Measurements from ENCODE around the gene MACROH2A2.
"Not testable (repeated sequence)": the region's sequence is repeated elsewhere in the genome, so short reads cannot be mapped to it uniquely, and the experiment has no call there.

The MACROH2A2 gene

DNA sequence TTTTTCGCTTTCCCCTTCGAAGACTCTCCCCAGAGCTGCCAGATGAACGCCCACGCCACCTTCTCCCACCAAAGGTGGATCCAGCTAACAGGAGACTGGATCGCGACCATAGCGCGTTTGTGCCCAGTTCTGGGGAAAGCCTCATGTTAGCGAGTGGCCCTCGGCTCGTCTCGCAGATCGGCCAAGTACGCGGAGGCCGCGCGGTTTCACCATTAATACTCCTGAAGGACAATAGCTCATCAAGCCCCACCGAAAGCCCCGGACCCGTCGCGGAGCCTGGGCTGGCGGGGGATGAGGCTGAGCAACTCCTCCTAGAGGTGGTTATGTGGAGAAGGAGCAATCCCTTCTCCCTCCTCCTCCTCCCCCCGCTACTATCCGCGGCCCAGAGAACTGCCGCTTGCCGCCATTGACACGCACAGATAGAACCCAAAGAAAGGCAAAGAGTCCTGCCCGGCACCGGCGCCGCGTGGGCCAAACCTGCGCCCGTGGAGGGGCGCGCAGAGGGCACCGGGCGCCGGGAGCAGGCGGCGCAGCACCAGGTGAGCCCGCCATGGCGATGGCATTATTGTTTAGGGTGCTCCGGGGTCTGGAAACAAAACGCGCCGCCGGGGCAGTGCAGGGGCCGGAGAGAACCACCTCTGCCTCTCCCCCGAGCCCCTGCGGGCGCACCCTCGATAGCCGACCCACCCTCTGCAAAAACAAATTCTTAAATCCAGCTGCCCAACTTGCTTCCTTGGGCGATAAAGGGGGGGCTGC is at the start of gene MACROH2A2:
MACROH2A2 (plus strand) TSS at position 385 of the 756 bp plus-strand sequence. CDS start 22,813 bp downstream, outside the sequence.
- DNase-seq = peak; percentile 61

DNA sequence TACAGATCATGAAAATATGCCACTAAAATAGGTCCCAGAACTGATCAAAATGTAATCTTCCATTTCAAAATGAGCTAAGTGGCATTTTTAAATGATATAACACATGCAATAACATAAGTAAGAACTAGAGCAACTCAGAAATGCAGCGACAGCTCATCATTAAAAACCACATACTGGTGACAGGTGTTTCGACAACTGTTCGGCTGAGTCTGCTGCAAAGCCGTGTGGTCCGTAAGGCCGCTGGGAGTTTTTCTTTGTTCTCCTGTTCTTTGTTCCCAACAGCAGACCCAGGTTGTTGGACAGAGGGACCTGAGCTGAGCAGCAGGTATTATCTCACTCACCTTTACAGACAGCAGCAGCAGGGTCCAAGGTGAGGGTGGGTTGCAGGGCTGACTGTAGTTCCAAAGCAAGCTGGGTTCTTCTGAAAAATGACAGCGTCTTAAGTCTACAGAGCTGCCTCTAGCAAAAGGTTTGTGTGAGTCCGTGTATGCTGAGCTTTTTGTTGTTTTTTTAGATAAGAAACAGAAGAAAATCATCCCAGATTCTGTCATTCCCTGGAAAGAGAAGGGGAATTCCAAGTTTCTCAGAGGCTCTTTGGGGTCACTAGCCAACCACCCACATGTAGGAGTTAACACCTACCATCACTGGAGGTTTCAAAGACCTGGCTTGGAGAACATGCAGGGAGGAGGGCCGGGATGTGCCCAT is 45.4 kb upstream of the MACROH2A2 start:
- DNase-seq = no peak

DNA sequence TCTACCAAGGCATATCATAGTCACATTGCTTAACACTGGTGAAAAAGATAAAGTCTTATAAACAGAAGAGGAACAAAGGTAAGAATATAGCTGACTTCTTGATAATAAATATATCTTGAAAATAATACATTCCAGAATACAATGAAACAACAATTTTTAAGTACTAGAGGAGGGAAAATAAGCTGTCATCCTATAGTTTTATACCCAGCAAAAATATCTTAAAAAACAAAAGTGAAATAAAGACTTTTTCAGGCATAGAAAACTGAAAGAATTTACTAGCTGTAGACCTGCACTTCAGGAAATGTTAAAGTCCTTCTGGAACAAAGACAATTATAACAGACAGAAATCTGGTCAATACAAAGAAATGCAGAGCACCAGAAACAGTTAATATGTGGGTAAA is 21.4 kb upstream of the MACROH2A2 start:
- no peak for DNase-seq

DNA sequence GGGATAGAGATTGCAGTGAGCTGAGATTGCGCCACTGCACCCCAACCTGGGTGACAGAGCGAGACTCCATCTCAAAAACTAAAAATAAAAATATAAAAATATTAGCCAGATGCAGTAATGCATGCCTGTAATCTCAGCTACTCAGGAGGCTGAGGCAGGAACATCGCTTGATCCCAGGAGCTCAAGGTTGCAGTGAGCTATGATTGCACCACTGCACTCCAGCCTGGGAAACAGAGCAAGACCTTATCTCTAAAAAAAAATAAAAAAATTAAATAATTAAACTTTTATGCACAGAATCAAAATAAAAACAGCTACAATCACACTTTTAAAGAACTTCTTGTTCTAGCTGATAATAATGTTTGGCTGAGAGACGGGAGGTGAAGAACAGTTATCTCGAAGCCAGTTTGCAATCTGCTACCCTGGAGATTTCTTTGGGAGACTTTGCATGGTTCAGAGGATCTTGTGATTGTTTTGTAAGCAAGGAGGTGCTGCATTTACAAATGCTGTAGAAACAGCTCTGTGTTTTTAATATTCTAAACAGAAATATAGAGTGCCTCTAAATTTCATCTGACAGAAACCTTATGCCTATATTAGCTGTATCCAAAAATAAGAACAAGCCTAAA is 19.9 kb upstream of the MACROH2A2 start:
- no peak for DNase-seq

DNA sequence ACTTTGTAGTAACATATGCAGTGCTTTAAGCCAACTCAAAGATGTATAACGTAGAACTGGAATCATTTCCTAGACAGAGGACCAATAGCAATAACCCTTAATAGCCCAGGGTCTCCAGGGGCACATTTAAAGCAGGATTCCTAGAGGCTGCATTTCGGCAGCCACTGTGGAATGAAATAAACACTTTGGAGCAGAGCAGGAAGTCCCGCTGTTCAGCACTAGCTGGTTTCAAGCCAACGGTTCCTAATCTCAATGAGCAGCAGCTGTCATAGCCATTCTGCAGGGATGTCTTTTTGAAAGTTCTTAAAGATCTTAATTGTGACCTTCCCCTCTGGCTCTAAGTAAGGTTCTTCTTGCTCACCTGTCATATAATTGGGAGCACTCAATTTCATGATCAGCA is 18.4 kb upstream of the MACROH2A2 start:
- peak; percentile 4 for DNase-seq

DNA sequence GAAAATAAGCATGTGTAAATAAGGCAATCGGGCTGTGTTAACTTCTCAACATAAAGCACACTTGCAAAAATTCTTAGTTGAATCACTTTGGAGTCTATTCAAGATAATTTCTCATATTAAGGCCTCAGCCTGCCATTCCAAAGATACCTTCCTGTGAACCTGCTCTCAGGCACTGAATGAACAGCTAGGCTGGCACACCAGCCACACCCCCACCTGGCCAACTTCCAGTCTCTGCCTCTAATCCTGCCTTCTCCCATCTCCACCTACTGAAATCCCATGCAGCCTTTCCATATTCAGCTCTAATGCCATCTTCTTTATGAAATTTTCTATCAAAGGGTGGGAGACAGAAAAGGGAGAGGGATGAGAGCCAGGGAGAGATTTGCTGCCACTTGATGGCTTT is 17.1 kb upstream of the MACROH2A2 start:
- no peak for DNase-seq

DNA sequence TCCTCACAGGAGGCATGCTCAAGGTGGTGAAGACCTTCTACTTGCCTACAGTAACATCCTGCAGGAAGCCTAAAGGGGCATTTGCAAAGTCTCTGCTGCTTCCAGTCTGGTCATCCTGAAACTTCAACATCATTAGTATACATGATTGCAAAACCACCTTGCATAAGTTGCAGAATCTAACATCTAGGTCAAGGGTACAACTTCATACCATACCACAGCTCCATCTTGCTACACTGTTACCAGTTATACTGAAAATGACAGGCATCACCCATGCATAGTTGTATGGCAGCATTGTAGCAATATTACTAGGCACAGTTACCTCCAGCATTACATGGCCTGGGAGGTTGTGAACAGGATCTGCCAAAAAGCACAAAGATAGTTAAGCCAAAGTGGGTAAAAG is 13.7 kb upstream of the MACROH2A2 start:
- DNase-seq = no peak

DNA sequence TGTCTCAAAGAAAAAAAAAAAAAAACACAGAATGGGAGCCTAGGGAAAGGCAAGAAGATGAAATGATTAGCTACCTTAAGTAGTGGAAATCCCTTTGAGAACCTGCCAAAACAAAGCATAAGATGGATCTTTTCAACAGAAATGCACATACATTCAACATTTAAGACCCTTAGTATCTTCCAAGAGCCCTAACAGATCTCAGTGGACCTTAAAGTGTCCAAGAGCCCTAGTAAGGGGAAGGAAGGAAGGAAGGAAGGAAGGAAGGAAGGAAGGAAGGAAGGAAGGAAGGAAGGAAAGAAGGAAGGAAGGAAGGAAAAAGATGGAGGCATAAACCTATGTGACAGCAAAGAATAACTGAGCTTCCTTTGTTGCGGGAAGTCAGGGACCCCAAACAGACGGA is 11.6 kb upstream of the MACROH2A2 start:
- no peak for DNase-seq

DNA sequence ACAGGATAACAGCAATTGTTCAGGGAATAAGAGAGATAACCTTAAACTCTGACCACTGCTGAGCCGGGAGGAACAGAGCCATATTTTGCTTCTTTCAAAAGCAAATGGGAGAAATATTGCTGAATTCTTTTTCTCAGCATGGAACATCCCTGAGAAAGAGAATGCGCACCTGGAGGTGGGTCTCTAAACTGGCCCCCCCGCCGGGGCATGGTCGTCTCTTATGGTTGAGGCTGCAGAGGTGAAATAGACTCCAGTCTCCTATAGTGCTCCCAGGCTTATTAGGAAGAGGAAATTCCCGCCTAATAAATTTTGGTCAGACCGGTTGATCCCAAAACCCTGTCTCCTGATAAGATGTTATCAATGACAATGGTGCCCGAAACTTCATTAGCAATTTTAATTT is 10.9 kb upstream of the MACROH2A2 start:
- not testable (repeated sequence) for DNase-seq

DNA sequence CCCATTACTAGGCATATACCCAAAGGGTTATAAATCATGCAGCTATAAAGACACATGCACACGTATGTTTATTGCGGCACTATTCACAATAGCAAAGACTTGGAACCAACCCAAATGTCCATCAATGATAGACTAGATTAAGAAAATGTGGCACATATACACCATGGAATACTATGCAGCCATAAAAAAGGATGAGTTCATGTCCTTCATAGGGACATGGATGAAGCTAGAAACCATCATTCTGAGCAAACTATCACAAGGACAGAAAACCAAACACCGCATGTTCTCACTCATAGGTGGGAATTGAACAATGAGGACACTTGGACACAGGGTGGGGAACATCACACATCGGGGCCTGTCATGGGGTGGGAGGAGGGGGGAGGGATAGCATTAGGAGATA is 5.6 kb upstream of the MACROH2A2 start:
- DNase-seq = not testable (repeated sequence)

DNA sequence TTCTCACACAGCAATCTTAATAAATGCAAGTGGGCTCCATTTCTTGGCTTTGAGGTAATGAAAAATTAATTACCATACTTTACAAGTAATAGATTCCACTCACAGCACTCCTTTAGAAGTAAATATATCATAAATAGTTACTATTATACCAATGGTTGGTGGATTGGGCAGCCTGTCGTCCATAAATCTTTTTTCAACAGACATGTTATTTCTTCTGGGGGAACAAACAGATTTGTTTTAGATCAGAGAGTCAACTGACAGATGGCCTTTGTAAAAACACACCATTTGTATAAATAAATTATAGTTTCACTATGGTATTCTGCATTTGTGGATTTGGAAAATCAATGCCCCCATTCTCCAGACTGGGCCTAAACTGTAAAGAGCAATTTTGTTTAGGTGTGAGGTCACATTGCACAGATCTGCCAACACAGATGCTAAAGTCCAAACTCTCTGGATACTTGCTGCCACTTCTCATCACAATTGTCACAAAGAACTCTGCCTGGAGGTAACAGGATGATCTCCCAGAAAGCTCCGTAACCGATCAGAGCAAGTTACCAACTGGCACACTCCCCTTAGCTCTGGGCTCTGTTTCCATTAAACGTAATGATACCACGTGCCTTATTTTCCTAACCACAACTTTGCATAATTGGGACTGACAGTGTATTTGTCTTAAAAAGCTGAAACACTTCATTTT is 4.5 kb upstream of the MACROH2A2 start:
- no peak for DNase-seq

DNA sequence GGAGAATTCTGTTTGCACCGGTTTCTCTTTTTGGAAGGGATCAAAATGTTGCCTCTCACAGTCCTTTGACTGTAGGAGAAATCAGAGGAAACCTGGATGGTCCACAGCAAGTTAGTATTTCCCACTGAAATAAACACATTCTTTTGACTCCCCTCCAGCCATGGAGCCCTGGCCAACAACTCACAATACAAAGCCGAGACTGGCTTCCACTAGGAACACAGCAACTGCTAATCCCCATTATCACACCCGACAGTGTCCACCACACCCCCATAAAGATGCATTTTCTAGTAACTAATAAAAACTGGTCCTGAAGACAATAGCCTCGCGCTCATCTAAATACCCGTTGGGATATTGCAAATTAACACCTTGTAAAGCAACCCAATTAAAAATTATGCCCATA is 798 bp upstream of the MACROH2A2 start:
- DNase-seq = no peak

DNA sequence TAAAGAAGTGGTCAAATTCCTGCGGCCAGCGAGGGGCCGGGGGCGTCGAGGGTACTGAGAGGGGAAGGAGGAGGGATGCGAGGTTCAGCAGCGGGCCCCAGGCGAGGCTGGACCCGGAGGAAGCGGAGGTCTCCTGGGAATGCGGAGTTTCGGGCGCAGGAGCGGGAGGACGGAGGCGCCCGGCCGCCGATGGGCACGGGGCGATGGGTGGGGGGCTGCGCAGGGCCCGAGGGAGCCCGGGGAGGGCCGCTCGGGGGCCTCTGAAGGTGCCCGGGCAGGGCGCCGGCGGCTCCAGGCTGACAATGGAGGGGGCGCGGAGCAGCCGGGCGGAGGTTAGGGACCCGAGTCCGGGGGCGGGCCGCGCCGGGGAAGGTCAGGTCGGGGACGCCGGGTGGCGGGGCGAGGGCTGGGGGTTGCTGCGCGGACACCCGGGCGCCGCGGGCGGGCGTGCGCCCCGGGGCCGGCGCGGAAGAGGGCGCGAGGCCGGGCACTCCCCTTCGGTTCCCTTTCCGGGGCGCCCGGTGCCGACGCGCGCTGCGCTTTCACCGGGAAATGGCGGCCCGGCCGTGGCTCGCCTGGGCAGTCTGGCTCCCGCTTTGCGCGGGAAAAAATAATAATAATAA is 683 bp downstream of the MACROH2A2 start:
- peak; percentile 21 for DNase-seq

DNA sequence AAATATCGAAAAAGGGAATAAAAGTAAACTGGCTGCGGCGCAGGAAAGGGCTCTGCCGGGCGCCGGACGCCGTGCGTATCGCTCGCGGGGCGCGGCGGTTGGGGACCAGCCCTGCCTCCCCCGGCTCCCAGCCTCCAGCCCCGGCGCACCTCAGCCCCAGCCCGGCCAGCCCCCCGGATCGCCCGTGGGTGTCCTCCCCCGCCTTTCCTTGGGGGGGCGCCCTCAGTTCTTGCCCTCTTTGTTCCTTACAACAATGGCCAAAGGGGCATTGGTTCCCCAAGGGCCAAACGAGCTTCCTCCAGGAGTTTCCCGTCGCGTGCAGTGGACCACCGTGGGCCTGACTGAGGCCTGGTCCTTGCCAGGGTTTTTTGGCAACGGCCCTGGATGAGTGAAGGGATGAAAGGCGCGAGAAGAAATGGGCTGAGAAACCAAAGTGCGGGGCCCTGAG is 1.2 kb downstream of the MACROH2A2 start:
- DNase-seq = no peak

DNA sequence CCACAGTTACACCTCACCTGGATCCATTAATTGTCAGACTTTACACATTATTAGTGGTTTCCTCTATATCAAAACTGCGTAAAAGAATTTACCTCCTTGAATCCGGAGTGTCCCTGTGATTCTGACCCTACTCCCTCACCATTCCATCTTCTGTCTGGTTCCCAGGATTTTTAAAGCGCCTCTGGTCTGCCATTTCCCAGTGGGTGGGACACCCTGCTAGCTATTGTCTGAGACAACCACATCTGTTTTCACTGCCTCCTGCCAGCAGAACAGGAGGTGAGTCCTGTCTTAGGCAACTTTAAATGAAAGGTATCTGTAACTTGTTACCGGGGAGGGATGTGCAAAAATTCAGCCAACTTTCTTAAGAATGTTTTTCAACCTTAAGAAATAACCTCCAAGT is 2.3 kb downstream of the MACROH2A2 start:
- DNase-seq = no peak

DNA sequence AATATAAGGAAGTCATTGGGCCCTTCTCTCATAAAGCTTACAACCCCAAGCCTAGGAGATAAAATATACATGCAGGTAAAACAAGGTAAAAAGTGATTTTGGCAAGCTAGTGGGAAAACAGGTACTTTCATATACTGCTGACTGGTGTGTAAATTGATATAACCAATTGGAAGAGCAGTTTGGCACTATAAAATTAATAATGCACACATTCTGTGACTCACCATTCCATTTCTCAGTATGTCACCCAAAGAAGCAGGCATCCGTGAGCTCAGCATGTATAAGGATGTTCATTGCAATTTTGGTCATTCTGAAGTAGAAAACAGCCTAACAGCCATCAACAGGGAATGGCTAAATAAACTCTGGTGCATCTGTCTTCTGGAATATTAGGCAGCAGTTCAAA is 2.9 kb downstream of the MACROH2A2 start:
- no peak for DNase-seq

DNA sequence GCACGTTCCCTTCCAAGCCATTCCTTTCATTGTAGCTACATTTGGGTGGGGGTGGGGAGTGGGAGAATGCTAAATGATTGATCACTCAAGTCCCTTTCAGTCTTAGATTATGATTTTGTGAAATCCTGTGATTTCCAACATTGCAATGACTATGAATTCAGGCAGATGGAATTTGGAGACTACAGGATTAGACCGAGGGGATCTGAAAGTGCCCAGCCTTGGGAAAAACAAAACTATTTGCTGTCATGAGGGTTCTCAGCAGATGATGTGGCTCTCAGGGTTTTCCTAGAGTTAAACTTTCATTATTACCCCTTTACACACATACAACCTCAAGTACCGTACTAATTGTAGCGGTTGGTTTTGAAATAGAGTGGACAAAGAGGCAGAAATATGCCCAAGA is 4.7 kb downstream of the MACROH2A2 start:
- no peak for DNase-seq

DNA sequence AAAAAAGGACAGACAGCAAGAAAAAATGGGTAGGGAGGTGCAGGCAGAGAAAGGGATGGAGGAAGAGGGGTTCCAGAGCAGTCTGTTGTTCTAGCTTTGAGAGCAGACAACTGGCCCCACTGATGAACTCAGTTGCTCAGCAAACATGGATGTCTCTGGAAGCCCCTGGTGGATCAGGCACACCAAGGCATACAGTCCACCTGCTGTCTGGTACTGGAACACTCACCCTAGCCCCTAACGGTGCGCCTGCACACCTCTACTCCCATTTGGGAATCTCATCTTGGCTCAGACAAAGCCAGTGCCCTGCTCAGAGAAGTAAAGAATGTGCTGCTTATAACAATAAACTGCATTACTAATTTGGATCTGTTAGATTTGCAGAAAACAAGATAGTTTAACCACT is 7.7 kb downstream of the MACROH2A2 start:
- DNase-seq = no peak

DNA sequence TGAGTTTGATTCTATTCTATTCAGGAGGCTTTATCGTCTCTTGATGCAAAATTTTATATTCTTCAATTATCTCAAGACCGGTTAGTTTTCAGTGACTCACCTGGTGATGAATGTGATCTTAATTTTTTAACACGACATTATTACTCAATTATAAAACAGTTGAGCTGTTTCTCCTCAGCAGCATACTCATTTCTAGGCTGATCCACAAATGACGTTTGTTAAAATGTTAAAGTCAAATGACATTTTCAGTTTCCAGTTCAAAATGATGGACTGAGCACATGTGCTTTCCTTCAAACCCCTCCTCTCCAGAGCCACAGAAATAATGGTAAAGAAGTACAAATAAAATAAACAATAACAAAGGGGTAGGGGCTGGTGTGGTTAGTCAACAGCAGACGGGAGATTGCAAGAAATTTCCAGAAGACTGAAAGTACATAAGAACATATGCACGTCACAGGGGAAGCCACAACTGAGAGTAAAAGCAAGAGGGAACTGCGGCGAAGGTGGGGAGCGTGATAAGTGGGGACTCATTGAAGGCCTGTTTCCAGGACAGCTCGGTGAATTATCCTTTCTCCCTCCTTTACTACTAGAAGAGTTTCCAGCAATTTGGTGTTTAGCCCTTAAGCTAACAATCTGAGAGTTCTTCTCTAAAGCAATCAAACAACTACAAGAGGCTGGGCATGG is 10.9 kb downstream of the MACROH2A2 start:
- DNase-seq = no peak

DNA sequence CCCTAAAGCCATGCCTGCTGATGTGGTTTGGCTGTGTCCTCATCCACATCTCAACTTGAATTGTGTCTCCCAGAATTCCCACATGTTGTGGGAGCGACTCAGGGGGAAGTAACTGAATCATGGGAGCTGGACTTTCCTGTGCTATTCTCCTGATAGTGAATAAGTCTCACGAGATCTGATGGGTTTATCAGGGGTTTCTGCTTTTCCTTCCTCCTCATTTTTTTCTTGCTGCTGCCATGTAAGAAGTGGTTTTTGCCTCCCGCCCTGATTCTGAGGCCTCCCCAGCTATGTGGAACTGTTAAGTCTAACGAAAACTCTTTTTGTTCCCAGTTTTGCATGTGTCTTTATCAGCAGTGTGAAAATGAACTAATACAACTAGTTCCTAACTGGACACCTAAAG is 11.8 kb downstream of the MACROH2A2 start:
- DNase-seq = no peak

DNA sequence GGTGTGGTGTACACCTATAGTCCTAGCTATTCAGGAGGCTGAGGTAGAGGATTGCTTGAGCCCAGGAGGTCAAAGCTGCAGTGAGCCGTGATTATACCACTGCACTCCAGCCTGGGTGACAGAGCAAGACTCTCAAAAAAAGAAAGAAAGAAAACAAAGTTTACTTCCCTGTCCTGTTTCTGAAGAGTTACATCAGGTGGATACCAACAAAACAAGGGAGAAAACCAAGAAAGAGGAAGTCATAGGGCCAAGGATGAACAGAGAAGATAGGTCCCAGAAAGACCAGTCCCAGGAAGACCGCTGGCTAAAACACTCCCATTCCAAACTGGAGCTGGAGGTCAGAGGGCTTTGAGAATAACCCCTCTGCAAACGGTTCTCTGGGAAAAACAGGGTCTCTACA is 13.5 kb downstream of the MACROH2A2 start:
- DNase-seq = no peak

DNA sequence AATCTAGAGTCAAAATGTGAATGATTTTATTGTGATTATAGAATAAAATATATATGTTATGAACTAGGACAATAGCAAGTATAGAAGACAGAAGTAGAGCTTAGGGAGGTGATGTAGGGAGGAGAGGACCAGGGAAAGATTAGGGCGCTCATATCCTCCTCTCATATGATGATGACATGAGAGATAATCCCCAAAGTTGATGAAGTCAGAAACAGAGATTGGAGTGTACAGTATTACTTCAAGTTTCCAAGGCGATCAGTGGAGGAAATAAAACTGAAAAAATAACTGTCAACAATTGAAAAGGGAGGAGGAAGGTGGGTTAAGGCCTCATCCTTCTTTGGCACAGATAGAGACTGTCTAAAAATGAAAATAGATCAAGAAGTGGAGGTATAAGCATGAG is 14.9 kb downstream of the MACROH2A2 start:
- DNase-seq = no peak

Measured in NCI-H1105 treated with DMSO at 0.1 percent for 48 hours (cell line).